Esophagus muscularis mucosa (tissue), 2 donors: Measurements from ENCODE around the gene CHST14.

Experiments
- POLR2A ChIP-seq: fragments of 450-650 bp; IDR thresholded peaks from one replicate; pipeline ENCODE4 v1.6.1; 2017; ENCODE audit warnings: antibody characterized with exemption, moderate library complexity, mild to moderate bottlenecking, low read depth
- POLR2AphosphoS5 ChIP-seq, 2 donors: sonication (generic); formaldehyde crosslinking; IDR thresholded peaks; one replicate each; pipeline ENCODE4 v1.6.1; 2017; ENCODE audit warnings: antibody characterized with exemption in 2 of 2

- no peak for TF ChIP-seq POLR2A
- TF ChIP-seq POLR2AphosphoS5 (IDR thresholded peaks at IDR 0.05) = no peak
Observed at GRCh38 chr15:40489274-40490175, 18.7 kb downstream of the CHST14 start.
